Adrenal gland (tissue), 5 donors: Measurements from ENCODE around the gene ABCB9.

Experiments
- CTCF ChIP-seq, 6 experiments: fragments of 450-650 bp in 4 of 6; fragments of 200-600 bp in 2 of 6; sonication (generic) in 1 of 6; IDR thresholded peaks; 1 replicate in 5 of 6; 2 replicates in 1 of 6; pipeline versions ENCODE4 v1.5.1 to v1.8.0; 2016 to 2021; ENCODE audit warnings: antibody characterized with exemption in 6 of 6, mild to moderate bottlenecking in 2 of 6, moderate library complexity in 1 of 6
- POLR2A ChIP-seq, 2 donors: fragments of 450-650 bp; IDR thresholded peaks; one replicate each; pipeline ENCODE4 v1.6.1; 2017; ENCODE audit warnings: antibody characterized with exemption in 2 of 2, mild to moderate bottlenecking in 2 of 2, moderate library complexity in 1 of 2
- donor health status: DM: no; HTN: no; CAD: no.

GRCh38 chr12:122944605-122945592, 21.4 kb downstream of the ABCB9 start:
- TF ChIP-seq CTCF (IDR thresholded peaks at IDR 0.05) (no peak), POLR2A (IDR thresholded peaks at IDR 0.05) (no peak)
